HepG2 (cell line): ENCODE results near the gene CHTF8. TPM values are rescaled to one million over a fixed set of nuclear protein-coding genes. Genes with fewer than 3 reads are reported as not detected.
A peak's percentile ranks its signal among the peaks of the same experiment; 100 is the strongest.

Experiments used
- MAFF ChIP-seq: IDR thresholded peaks from 2 replicates; pipeline ENCODE4 v1.6.1; 2011; ENCODE audit warnings: low read depth, low read length, improper control_type of control experiment
- PRMT3 ChIP-seq: sonication (generic); formaldehyde crosslinking; IDR thresholded peaks from 2 replicates; pipeline ENCODE4 v1.8.1; 2022; ENCODE audit warnings: low read depth, mild to moderate bottlenecking, moderate library complexity, missing genetic modification reagents, borderline replicate concordance
- SMARCC2 ChIP-seq: fragments of 450-650 bp; IDR thresholded peaks from 2 replicates; pipeline ENCODE4 v1.6.1; 2017; ENCODE audit warnings: antibody characterized with exemption, mild to moderate bottlenecking
- STAT5B ChIP-seq: sonication (generic); formaldehyde crosslinking; IDR thresholded peaks from 2 replicates; pipeline ENCODE4 v1.4.0; 2020; ENCODE audit warnings: missing genetic modification reagents
- ZMYM2 ChIP-seq: sonication (generic); formaldehyde crosslinking; IDR thresholded peaks from 2 replicates; pipeline ENCODE4 v1.8.0; 2022; ENCODE audit warnings: mild to moderate bottlenecking, missing genetic modification reagents
- ZNF235 ChIP-seq: sonication (generic); formaldehyde crosslinking; IDR thresholded peaks from 2 replicates; pipeline ENCODE4 v1.8.1; 2023; ENCODE audit warnings: mild to moderate bottlenecking, missing genetic modification reagents, borderline replicate concordance
- ZNF264 ChIP-seq: sonication (generic); formaldehyde crosslinking; IDR thresholded peaks from 2 replicates; pipeline ENCODE4 v1.4.0; 2020; ENCODE audit warnings: missing genetic modification reagents
- ZNF274 ChIP-seq: sonication (generic); formaldehyde crosslinking; IDR thresholded peaks from 2 replicates; pipeline ENCODE4 v1.5.1; 2020; ENCODE audit warnings: mild to moderate bottlenecking, missing genetic modification reagents
- ZNF367 ChIP-seq: sonication (generic); formaldehyde crosslinking; IDR thresholded peaks from 2 replicates; pipeline ENCODE4 v1.4.0; 2020; ENCODE audit warnings: missing genetic modification reagents, borderline replicate concordance
- ZNF44 ChIP-seq: sonication (generic); formaldehyde crosslinking; IDR thresholded peaks from 2 replicates; pipeline ENCODE4 v1.5.1; 2020; ENCODE audit warnings: mild to moderate bottlenecking, missing genetic modification reagents
- ZNF766 ChIP-seq: sonication (generic); formaldehyde crosslinking; IDR thresholded peaks from 2 replicates; pipeline ENCODE4 v1.5.0; 2020; ENCODE audit warnings: missing genetic modification reagents, borderline replicate concordance
- polyA plus RNA-seq, 8 experiments: library from polyadenylated mRNA; depleted of rRNA in 3 of 8; stranded (reverse) in 7 of 8; unstranded in 1 of 8; fragments of >200 nt; fragmentation: Illumina TruSeq in 4 of 8; extraction: Trizol in 4 of 8; gene quantifications; 2 replicates each; pipeline versions ENCODE4 v1.2.1 to v1.2.3, GENCODE V29; 2011 to 2016; ENCODE audit warnings: low read depth in 4 of 8, missing spikeins in 1 of 8, mixed read lengths in 1 of 8; ENCODE audit not compliant: insufficient read depth in 1 of 8
- total RNA-seq, 5 experiments: library from RNA; depleted of rRNA; stranded (reverse); fragments of >200 nt; fragmentation: Illumina TruSeq; extraction: Trizol; gene quantifications; 2 replicates each; pipeline ENCODE4 v1.2.3, GENCODE V29; 2016; ENCODE audit warnings: low read depth in 1 of 5
- TF ChIP-seq, protein P1 (sequence below), 2 experiments: sonication (generic) in 1 of 2; formaldehyde crosslinking in 1 of 2; IDR thresholded peaks; 2 replicates each; pipeline versions ENCODE4 v1.4.0 to v1.6.1; 2018 to 2020; ENCODE audit warnings: missing genetic modification reagents in 2 of 2, borderline replicate concordance in 1 of 2, low read depth in 1 of 2, mild to moderate bottlenecking in 1 of 2, missing biosample characterization in 1 of 2
- TF ChIP-seq, protein P2 (sequence below): sonication (generic); formaldehyde crosslinking; IDR thresholded peaks from 2 replicates; pipeline ENCODE4 v1.4.0; 2020; ENCODE audit warnings: missing genetic modification reagents
- TF ChIP-seq, protein P3 (sequence below): sonication (generic); formaldehyde crosslinking; conservative IDR thresholded peaks from 2 replicates; pipeline ENCODE4 v1.4.0; 2020; ENCODE audit warnings: missing genetic modification reagents
- TF ChIP-seq, protein P4 (sequence below): sonication (generic); formaldehyde crosslinking; IDR thresholded peaks from 2 replicates; pipeline ENCODE4 v1.9.0; 2021; ENCODE audit warnings: missing genetic modification reagents, mild to moderate bottlenecking, borderline replicate concordance
- TF ChIP-seq, protein P5 (sequence below), 2 experiments: IDR thresholded peaks; 2 replicates each; pipeline ENCODE4 v1.6.1; 2011 to 2012; ENCODE audit warnings: low read length in 2 of 2, borderline replicate concordance in 1 of 2, low read depth in 1 of 2, mild to moderate bottlenecking in 1 of 2, moderate library complexity in 1 of 2

The CHTF8 gene
- total and polyA plus RNA-seq, 2 of the 13 experiments (the other 11 are each of a cell fraction or from before 2014, with no cell fraction given), result 37.2 to 67.5 TPM

DNA sequence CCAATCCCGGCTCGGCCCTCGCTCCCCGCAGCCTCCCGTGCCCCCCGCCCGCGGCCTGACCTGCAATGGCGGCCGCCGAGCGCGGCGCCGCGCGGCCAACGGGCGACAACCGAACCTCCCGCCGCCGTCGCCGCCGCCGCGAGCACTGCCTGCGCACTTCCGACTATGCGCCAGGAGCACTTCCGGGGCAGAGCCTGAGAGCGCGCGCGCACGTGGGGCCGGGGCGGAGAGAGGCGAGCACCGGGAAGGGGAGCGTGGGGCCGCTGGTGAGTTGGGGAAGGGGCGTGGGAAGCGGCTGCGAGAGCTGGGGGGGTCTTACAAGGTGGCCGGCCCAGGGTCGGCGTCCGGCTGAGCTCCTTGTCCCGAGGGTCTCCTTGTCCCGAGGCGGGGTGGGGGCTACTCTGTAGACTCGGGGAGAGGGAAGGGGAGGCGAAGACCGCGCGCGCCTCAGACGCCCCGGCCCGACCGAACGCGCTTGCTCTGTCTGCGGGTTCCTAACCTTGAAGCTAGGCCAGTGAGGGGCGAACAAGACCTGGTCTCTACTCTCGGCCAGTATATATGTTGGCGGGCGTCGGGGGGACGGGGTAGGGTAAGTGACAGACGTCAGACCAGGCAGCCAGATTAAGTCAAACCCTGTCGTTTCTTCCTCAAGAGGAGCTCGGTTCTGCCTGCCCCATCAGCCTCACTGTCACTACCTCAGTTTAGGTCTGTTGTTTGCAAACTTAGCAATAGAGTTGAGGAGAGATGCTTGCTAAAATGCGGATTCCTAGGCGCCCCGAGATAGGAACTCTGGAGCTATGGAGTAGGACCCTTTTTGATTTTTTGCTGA lies at the start of gene CHTF8, which contains the start of gene UTP4 (continued):
- TF ChIP-seq, protein P1, sequence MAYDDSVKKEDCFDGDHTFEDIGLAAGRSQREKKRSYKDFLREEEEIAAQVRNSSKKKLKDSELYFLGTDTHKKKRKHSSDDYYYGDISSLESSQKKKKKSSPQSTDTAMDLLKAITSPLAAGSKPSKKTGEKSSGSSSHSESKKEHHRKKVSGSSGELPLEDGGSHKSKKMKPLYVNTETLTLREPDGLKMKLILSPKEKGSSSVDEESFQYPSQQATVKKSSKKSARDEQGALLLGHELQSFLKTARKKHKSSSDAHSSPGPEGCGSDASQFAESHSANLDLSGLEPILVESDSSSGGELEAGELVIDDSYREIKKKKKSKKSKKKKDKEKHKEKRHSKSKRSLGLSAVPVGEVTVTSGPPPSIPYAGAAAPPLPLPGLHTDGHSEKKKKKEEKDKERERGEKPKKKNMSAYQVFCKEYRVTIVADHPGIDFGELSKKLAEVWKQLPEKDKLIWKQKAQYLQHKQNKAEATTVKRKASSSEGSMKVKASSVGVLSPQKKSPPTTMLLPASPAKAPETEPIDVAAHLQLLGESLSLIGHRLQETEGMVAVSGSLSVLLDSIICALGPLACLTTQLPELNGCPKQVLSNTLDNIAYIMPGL (CRISPR knock-in tag; IDR thresholded peaks at IDR 0.05; ENCODE audit: borderline replicate concordance in 1 of 2, low read depth in 1 of 2), result peak; percentile 48 to 81; a peak in 3 of 4 replicates
- TF ChIP-seq ZNF274 (CRISPR knock-in tag), result peak; percentile 35; the same call in 1 of the 2 replicates
- no peak for TF ChIP-seq MAFF
- TF ChIP-seq, protein P2, sequence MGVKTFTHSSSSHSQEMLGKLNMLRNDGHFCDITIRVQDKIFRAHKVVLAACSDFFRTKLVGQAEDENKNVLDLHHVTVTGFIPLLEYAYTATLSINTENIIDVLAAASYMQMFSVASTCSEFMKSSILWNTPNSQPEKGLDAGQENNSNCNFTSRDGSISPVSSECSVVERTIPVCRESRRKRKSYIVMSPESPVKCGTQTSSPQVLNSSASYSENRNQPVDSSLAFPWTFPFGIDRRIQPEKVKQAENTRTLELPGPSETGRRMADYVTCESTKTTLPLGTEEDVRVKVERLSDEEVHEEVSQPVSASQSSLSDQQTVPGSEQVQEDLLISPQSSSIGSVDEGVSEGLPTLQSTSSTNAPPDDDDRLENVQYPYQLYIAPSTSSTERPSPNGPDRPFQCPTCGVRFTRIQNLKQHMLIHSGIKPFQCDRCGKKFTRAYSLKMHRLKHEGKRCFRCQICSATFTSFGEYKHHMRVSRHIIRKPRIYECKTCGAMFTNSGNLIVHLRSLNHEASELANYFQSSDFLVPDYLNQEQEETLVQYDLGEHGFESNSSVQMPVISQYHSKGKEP (CRISPR knock-in tag), result no peak
- TF ChIP-seq ZNF264, result peak; percentile 47; the same call in 1 of the 2 replicates
- 0 out of 2 replicates have a peak, but pooled peaks have one; percentile 52 for TF ChIP-seq ZNF367 (CRISPR knock-in tag)
- no peak for TF ChIP-seq ZMYM2
- TF ChIP-seq PRMT3 (CRISPR knock-in tag), result peak; percentile 74; the same call in 1 of the 2 replicates
- no peak for TF ChIP-seq ZNF44
- no peak for TF ChIP-seq ZNF766 (CRISPR knock-in tag)
- TF ChIP-seq, protein P3, sequence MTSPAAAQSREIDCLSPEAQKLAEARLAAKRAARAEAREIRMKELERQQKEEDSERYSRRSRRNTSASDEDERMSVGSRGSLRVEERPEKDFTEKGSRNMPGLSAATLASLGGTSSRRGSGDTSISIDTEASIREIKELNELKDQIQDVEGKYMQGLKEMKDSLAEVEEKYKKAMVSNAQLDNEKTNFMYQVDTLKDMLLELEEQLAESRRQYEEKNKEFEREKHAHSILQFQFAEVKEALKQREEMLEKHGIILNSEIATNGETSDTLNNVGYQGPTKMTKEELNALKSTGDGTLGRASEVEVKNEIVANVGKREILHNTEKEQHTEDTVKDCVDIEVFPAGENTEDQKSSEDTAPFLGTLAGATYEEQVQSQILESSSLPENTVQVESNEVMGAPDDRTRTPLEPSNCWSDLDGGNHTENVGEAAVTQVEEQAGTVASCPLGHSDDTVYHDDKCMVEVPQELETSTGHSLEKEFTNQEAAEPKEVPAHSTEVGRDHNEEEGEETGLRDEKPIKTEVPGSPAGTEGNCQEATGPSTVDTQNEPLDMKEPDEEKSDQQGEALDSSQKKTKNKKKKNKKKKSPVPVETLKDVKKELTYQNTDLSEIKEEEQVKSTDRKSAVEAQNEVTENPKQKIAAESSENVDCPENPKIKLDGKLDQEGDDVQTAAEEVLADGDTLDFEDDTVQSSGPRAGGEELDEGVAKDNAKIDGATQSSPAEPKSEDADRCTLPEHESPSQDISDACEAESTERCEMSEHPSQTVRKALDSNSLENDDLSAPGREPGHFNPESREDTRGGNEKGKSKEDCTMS (CRISPR knock-in tag), result no peak
- TF ChIP-seq, protein P4, sequence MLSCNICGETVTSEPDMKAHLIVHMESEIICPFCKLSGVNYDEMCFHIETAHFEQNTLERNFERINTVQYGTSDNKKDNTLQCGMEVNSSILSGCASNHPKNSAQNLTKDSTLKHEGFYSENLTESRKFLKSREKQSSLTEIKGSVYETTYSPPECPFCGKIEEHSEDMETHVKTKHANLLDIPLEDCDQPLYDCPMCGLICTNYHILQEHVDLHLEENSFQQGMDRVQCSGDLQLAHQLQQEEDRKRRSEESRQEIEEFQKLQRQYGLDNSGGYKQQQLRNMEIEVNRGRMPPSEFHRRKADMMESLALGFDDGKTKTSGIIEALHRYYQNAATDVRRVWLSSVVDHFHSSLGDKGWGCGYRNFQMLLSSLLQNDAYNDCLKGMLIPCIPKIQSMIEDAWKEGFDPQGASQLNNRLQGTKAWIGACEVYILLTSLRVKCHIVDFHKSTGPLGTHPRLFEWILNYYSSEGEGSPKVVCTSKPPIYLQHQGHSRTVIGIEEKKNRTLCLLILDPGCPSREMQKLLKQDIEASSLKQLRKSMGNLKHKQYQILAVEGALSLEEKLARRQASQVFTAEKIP (CRISPR knock-in tag), result no peak
- TF ChIP-seq SMARCC2, result no peak
- TF ChIP-seq STAT5B (CRISPR knock-in tag), result peak; percentile 50; the same call in 1 of the 2 replicates
- TF ChIP-seq ZNF235 (CRISPR knock-in tag), result peak; percentile 96
- TF ChIP-seq, protein P5, sequence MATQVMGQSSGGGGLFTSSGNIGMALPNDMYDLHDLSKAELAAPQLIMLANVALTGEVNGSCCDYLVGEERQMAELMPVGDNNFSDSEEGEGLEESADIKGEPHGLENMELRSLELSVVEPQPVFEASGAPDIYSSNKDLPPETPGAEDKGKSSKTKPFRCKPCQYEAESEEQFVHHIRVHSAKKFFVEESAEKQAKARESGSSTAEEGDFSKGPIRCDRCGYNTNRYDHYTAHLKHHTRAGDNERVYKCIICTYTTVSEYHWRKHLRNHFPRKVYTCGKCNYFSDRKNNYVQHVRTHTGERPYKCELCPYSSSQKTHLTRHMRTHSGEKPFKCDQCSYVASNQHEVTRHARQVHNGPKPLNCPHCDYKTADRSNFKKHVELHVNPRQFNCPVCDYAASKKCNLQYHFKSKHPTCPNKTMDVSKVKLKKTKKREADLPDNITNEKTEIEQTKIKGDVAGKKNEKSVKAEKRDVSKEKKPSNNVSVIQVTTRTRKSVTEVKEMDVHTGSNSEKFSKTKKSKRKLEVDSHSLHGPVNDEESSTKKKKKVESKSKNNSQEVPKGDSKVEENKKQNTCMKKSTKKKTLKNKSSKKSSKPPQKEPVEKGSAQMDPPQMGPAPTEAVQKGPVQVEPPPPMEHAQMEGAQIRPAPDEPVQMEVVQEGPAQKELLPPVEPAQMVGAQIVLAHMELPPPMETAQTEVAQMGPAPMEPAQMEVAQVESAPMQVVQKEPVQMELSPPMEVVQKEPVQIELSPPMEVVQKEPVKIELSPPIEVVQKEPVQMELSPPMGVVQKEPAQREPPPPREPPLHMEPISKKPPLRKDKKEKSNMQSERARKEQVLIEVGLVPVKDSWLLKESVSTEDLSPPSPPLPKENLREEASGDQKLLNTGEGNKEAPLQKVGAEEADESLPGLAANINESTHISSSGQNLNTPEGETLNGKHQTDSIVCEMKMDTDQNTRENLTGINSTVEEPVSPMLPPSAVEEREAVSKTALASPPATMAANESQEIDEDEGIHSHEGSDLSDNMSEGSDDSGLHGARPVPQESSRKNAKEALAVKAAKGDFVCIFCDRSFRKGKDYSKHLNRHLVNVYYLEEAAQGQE (IDR thresholded peaks at IDR 0.05; ENCODE audit: borderline replicate concordance in 1 of 2, low read depth in 1 of 2, low read length in 2 of 2), result peak in 1 of 2 experiments; percentile 20; a peak in 1 of 4 replicates
